ENCODE data around the gene RAD23B.

DNA sequence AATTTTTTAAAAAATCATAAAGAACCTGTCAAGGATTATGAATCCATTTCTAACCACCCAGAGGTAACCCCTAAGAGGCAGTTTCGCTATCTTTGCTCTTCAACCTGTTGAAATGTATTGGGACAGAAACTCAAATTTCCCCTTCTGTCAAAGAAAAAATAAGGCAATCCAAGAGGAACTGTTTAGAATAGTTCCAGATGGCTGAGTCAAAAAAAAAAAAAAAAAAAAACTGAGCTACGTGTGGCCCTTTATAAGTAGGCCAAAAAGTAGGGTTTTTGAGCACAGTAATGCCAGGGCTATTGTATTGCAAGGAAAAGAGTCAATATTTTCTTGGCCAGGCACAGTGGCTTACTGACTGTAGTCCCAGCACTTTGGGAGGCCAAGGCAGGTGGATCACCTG, 94.9 kb downstream of the RAD23B start:
- TF ChIP-seq EZH2 (IDR thresholded peaks at IDR 0.05; ENCODE audit: insufficient read depth, poor library complexity, severe bottlenecking) (no peak), EZH2phosphoT487 (IDR thresholded peaks at IDR 0.05; ENCODE audit: insufficient read depth, low read depth) (no peak)

Data from GM23248 (cell line).